Measurements from ENCODE around the gene SPAG16.

DNA sequence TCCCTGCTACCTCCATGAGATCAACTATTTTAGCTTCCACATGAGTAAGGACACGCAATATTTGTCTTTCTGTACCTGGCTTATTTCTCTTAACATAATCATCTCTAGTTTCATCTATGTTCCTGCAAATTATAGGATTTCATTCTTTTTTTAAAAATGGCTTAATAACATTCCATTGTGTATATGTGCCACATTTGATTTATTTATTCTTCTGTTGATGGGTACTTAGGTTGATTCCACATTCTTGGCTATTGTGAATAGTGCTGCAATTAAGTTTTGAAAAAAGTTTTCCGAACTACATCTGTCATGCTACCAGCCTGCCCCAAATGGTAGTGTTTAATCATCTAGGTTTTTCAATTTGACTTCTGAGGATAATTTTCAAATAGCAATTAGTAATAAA is 36.3 kb downstream of the SPAG16 start:
- TF ChIP-seq, protein P1, sequence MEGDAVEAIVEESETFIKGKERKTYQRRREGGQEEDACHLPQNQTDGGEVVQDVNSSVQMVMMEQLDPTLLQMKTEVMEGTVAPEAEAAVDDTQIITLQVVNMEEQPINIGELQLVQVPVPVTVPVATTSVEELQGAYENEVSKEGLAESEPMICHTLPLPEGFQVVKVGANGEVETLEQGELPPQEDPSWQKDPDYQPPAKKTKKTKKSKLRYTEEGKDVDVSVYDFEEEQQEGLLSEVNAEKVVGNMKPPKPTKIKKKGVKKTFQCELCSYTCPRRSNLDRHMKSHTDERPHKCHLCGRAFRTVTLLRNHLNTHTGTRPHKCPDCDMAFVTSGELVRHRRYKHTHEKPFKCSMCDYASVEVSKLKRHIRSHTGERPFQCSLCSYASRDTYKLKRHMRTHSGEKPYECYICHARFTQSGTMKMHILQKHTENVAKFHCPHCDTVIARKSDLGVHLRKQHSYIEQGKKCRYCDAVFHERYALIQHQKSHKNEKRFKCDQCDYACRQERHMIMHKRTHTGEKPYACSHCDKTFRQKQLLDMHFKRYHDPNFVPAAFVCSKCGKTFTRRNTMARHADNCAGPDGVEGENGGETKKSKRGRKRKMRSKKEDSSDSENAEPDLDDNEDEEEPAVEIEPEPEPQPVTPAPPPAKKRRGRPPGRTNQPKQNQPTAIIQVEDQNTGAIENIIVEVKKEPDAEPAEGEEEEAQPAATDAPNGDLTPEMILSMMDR (IDR thresholded peaks at IDR 0.05): no peak
- no peak for TF ChIP-seq ZFX (IDR thresholded peaks at IDR 0.05; ENCODE audit: borderline replicate concordance)

Measured in 22Rv1 (cell line).